NCI-H1694 treated with DMSO at 0.1 percent for 48 hours (cell line): ENCODE measurements around the gene PDE9A.

Experiments used
- DNase-seq: peaks from one replicate; lab custom pipeline; 2025; lab: John Stamatoyannopoulos, UW

Gene PDE9A

DNA sequence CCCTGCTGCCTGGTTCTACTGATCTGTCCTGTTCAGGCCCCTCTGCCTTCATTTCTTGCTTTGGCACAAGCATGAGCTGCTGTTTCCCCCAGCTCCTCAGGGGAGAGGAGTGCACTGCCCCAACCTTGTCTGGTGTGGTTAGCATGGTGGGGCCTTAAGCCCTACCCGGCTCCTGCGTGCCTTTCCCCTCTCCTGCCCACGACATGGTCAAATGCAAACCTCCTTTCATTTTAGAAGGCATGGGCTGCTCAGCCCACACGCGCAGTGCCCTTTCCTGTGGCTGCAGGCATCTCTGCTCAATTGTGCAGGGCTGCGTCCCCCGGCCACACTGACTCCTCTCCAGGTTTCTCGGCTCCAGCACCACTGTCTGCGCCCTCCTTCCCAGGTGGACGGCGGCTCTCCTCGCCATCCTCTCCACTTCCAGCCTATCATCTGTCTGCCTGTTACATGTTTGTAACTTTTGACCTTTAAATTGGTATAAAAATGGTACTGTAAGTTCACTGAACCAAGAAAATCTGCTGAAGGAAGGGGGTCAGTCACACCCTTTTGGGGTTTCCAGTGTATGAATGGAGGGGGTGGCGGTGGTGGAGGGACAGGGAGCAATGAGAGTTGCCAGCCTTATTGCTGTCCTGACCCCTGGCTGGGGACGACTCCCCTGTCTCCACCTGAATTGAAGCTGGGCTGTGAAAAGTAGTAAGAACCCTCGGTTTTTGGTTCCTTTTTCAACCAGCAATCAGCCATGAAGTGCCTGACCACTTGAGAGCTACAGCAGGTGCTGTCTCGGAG is 5.1 kb downstream of the PDE9A start:
- no peak for DNase-seq

DNA sequence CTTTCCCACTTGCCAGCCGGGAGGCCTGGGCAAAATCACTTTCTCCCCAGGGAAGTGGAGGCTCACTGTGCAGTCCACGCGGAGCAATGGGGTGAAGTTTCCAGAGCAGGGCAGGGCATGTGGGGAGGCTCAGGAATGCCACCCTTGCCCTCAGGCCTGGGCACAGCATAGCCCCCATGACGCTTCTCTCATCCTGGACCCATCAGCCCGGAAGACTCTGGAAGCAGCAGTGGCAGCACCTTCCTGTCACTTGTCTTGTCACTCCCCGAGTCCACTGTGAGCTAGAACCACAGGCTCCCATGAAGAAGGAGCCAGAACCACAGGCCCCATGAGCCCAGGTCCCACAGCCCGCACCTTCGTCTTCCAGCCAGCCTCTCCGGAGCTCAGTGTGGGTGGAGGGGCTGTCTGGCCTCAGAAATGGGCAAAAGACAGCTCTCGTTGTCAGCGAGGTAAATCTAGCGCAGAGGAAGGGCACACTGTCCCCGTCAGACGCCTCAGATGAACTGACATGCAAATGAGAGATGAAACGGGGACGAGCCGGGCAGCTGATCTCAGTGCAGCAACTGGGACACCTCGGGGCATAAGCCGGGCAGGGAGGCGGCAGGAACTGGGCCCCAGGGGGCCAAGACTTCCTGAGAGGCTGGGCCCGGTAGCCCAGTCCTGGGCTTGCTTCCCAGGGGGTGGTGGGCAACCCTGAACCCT is 6.1 kb downstream of the PDE9A start:
- no peak for DNase-seq

DNA sequence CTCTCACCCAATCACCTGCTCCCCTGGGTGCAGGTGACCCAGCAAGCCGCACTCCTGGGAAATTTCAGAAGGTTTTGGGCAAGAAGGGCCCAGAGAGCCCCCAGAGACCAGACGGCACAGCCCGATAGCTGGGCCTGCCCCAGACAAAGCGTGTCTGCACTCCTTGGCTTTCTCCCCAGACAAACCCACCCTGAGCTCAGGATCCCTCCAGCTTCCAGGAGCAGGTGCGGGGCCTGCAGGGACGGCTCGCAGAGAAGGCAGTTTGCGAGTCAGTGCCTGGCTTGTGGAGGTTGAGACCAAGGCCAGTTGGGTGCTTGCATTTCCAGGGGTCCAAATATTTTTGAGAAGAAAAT is 6.7 kb downstream of the PDE9A start:
- no peak for DNase-seq

DNA sequence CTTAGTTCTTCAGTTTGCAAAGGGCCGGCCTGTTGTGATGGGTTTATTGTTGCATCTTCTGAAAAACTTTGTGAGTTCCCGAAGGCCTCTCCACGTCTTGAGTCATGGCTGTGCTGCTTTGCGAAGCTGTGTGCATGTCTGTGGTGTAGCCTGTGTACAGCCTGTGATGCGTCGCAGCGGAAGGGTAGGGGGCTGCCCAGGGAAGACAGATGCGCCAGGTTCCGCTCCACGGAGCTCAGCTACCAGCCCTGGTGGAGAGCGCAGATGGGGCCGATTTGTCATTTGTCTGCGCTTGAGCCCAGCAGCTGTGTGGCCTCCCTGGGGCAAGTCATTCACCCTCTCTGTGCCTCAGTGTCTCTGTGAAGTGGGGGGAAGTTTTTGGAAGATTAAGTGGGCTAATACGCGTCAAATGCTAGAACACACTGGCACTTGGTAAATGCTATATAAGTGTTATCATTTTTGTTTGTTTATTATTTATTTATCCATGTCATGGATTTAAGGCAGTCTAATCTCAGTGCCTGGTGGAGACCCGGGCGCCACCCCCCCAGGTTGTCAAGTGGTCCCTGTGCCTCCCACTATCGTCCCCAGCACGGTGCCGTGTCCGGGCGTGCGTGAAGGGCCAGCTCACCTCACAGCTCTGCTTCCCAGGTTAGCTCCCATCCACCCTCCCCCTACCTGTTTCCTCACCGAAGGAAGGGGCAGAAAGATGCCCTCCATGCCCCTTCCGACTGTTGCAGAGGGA is 8.4 kb downstream of the PDE9A start:
- peak; percentile 91 for DNase-seq

DNA sequence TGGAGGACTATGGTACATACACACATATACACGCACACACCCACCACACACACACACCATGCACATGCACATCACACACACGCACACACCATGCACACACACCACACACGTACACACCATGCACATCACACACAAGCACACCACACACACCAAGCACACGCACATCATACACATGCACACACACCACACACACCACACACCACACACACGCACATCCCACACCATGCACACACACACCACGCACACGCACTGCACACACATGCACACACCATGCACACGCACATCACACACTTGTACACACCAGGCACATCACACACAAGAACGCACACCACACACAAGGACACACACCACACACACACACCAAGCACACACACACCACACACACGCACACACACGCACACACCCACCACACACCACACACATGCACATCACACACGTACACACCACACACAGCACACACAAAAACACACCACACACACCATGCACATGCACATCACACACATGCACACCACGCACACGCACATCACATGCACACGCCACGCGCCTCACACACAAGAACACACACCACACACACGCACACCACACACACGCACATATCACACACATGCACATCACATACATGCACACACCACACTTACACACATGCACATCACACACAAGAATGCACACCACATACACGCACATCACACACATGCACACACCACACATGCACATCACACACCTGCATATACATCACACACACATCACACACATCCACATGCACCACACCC is 9.2 kb downstream of the PDE9A start:
- DNase-seq, result no peak

DNA sequence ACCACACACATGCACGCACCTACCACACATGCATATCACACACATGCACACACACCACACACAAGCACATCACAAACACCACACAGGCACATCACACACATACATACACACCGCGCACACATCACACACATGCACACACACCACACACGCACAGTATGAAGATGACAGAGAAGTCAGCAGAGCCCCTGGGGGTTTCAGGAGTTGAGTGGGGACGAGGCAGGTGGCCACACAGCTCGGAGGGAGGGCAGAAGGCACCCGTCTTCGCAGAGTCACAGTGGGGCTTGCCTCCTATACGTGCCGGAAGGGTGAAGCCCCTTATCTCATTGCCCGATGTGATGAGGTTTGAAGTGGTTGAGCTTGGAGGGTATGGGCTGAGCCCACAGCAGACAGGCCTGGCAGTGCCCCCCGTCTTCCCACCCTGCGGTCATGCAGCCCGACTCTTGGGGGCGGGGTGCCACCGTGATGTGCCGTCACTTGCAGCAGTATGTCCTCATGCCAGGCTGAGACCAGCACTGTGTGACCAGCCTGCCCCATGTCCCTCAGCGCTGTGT is 9.9 kb downstream of the PDE9A start:
- DNase-seq, result no peak

DNA sequence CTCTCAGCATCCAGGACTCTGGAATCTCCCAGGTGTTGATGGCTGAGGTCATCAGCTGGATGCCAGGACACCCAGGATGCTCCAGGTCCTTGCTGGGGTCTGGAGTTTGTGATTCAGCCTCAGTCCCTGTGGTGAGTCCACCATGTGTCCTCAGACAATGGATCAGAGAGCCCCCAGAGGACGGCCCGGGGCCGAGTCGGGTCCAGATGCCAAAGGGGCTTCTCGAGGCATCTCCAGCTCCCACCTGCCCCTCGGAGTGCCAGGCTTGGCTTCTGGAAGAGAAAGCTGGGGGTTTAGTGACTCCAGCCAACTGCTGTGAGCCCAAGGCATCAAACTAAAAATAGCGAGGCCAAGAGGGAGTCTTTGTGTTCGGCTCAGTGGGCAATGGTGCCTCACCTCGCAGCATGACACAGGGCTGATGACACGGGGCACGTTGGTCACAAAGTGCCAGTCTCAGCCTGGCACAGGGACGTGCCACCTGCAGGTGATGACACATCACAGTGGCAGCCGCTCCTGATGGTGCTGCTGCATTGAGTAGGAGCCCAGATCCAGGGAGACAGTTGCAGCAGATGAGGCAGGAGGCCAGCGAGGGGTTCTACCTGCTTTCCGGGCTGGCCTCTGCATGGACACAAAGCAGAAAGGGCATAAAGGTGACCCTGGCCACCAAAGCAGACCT is 10.6 kb downstream of the PDE9A start:
- DNase-seq, result peak; percentile 12

DNA sequence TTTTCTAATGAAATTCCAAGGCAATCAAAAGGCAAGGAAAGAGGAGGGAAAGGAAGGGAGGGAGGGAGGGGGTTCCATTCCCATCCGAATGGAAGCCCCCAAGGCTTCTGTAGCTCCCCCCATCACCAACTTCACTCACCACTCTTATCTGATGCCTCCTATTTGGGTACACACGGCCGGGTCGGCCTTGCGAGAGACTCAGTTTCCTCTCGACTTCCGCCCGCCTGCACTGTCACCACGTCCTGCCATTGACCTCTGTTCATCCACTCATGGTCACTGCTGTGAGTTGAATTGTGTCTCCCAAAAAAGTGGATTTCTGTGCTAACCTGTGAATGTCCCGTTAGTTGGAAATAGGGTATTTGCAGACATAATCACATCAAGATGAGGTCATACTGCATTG is 11.2 kb downstream of the PDE9A start:
- DNase-seq, result no peak

DNA sequence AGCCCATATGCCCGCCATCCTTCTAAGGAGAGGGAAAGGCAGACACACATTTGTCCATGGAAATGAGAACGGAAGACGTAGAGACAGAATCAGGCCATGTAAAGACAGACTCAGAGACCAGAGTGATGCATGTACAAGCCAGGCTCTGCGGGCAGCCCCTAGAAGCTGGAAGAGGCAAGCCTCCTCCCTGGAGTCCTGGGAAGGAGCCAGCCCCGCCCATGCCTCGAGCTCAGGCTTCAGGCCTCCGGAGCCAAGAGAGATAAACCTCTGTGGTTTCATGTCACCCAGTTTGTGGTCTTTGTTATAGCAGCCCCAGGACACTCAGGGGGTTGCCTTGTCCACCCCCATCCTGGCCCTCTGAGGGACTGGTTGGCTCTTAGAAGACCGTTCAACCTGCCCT is 11.6 kb downstream of the PDE9A start:
- DNase-seq, result no peak

DNA sequence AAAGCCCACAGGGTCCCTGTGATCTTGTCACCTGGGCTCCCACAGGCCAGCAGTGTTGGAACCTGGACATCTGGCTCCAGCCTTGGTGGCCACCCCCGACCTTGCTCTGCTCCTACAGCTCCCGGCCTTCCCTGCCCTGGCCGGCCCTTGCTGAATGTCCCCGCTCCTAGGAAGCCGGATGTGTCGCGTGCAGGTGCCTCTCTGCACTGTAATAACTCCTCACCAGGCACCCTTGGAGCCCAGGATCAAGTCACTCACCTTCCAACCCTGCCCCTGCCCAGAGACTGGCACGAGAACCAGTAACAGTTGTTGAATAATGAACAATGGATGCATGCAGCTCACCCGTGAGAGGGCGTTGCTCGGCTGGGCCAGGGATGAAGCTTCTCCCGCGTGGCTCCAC is 12.1 kb downstream of the PDE9A start:
- no peak for DNase-seq

DNA sequence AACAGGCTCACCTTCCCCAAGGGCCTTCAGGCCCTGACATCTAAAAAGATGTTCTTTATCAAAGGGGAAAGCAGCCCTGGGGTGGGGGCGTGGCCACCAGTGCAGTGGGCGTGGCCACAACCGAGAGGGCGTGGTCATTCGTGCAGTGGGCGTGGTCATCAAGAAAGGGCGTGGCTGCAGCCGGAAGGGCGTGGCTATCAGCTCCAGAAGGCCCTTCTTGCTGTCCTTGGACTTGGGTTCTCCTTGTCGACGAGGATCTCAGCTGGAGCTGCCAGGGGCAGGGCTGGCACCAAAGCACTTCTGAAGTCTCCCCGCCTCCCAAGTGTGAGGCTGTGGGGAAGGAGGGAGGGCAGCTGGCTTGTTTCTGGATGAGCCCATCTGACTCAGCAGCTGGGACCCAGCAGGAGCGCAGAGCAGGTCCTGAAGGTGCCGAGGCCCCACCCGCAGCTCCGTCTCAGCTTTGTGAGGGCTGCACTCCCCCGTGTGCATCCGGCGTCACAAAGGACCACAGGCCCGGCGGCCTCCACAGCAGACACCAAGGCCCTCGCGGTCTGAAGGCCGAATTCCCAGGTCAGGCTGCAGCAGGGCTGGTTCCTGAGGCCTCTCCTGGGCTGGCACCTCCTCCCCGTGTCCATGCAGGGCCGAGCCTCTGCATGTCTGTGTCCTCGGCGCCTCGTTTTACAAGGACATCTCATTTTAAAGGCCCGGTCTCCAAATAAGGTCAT is 12.8 kb downstream of the PDE9A start:
- no peak for DNase-seq

DNA sequence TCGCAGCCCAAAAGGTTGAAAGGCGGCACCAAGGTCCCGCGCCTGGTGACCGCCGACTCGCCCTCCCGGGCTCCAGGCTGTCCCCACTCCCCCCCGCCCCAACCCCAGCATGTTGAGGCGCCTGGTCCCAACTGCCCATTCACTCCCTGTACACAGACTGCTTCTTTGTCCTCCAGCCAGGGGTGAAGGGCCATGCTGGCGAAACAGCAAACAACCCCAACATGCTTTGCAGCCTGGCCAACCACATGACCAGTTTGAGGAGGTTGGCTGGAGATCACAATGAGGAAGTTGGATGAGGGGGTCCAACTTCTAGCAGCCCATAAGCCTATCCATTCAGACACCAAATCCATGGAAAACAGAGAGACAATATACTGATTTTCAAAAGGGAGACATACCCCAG is 13.5 kb downstream of the PDE9A start:
- DNase-seq, result no peak

DNA sequence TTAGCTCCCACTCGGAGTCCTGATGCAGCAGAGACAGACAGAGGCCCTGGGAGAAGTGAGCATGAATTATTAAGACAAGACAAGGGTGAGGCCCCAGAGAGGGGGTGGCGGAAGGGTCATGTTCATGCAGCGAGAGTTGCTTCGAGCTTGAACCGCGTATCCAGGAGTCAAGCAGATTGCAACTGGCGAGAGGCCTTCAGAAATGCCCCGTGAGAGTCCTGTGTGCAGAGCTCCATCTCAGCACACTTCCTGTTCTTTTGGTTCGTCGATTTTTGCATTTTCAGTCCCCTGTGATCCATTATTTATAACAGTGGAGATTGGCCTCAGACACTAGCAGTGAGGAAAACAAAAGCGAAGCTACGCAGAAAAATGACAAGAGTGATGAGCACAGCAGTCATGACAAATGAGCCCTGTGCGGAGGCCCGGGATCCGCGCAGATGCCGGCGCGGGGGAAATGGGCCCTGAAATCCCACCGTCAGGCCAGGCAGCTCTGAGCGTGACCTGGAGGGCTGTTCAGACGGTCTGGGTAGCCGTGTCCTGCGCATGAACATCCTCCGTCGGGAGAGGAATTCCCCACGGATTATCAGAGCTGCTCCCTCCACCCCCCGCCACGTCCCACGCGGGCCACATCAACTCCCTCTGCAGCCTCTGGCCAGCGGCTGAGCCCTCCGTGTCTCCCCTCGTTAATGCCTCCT is 15.0 kb downstream of the PDE9A start:
- DNase-seq, result no peak

DNA sequence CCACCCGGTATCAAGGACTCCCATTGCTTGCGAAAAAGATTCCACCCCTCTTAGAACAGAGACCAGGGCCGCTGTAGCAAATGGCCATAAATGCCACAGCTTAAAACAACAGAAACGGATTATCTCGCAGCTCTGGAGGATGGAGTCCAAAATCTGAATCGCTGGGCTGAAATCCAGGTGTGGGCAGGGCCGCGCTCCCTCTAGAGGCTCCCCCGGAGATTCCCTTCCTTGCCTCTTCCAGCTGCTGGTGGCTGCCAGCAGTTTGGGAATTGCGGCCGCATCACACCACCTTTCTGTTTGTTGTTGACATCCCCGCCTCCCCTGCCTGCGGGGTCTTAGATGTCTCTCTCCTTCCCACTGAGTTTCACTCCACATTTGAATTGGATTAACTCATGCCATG is 15.6 kb downstream of the PDE9A start:
- peak; percentile 35 for DNase-seq

DNA sequence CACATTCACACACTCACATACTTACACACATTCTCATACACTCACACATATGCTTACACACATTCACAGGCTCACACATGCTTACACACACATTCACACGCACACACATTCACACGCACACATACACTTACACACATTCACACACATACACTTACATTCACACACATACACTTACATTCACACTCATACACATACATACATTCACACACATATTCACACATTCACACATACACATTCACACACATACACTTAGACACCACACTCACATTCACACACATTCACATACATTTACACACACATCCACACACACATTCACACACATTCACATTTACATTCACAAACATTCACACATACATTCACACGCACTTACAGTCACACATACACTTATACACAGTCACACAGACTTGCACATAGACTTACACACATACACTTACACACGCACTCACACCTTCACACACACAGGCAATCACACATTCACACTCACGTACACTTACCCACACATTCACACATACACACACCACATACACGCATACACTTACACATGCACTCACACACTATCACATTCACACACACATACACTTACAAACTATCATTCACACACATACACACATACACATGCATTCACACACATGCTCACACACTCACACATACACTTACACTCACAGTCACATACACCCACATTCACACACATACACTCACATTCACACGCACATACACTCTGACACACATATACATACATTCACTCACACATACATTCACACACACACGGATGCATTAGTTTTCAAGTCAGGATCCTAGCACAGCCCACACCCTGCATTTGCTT is 16.8 kb downstream of the PDE9A start:
- DNase-seq, result no peak

DNA sequence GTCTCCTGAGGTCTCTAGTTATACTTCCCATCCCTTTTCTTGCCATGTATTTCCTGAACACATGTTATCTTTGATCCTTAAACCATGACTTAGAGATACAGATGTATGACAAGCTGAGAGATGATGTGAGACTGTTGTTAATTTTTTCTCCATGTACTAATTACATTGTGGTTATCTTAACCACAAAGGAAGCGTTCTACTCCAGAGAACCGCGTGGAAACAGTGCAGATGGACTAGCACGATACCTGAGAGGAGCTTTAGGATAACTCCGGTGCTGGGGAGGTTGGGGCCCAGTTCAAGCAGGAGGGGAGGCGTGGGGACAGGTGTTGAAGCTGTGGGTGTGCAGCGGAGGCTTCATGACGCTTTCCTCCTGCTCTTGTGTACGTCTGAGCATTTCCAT is 17.5 kb downstream of the PDE9A start:
- DNase-seq, result no peak

DNA sequence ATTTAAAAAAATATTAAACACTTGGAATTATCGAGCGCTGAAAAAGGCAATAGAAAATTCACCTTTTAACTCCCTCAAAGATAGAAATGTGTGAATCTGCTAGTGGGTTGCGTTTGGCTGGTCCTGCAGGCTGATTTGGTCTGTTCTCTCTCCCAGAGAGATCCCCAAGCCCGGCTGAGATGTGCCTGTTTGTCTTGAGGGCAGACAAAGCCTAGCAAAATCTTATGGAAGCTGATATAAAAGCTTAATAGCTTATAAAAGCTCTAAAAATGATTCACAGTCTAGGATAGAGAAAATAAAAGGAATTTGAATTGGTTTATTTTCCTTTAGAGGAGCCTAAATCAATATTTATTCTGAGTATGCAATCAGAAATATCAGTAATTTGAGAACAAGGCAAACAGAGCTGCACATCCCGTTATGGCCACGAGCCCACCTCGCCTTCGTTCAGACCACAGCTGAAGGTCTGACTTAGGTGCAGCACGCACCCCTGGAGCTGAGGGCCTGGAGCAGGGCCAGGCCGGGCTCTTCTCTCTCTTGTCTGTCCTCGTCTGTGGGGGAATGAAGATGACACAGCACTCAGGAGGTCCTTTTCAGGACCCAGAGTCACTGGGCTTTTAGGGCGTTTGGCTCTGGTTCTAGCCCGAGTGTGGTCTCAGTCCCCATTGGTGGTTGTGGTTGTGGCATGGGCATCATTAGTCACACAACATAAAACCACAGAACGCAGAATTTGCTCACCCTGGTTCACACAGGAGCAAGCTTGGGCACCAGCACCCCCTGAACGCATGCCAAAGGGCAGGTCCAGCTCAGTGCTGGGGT is 18.6 kb downstream of the PDE9A start:
- DNase-seq, result no peak

DNA sequence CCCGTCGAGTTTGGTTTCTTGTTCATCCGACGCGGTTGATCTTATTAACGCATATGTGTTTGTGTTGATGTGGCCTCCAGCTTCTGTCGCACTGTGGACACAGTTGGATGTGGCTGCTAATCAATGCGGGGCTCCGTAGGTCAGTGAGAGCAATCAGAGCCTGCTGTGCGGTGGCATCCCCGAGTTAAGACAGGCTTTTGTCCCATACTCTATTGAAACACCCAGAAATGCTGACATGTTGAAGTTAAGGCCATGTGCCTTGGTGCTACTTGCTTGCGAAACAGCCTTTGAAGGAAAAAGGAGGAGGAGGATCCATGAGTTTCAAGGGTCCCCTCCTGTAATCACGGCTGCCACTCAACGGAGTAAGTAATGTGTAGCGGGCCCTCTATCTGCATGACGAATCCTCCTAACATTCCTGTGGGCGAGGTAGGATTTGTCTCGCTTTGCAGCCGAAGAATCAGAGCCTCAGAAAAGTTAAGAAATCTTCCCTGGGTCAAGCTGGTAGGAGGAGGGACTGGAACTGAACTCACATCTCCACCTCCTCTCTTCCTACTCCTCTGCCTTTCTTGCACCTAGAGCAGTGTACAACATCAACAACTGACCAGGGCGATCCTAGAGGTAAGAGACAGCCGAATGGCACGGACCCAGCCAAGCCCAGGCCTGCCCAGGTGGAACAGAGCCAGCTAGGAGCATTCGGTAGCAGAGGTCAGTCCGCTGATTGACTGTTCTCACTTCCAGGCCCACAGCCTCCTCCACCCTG is 19.5 kb downstream of the PDE9A start:
- no peak for DNase-seq
